NT2/D1 (cell line): Measurements from ENCODE around the gene CTSA.
A peak's percentile ranks its signal among the peaks of the same experiment; 100 is the strongest.
"Not testable (repeated sequence)": the region's sequence is repeated elsewhere in the genome, so short reads cannot be mapped to it uniquely, and the experiment has no call there.

Experiments
- DNase-seq: peaks from one replicate; pipeline ENCODE4 v3.0.0-alpha.2; 2011; ENCODE audit warnings: low read depth, low spot score
- H3K27me3 ChIP-seq: 2 replicates; pipeline ENCODE4 v1.6.0; 2011; ENCODE audit warnings: mild to moderate bottlenecking; ENCODE audit not compliant: insufficient read length, insufficient read depth
- H3K36me3 ChIP-seq: 2 replicates; pipeline ENCODE4 v1.6.1; 2011; ENCODE audit warnings: mild to moderate bottlenecking, low read length, mixed read lengths; ENCODE audit not compliant: insufficient read depth, insufficient read length
- H3K4me1 ChIP-seq: 2 replicates; pipeline ENCODE4 v1.5.1; 2011; ENCODE audit not compliant: insufficient read depth, insufficient read length
- H3K4me3 ChIP-seq: 2 replicates; pipeline ENCODE4 v1.5.1; 2011; ENCODE audit warnings: low read depth; ENCODE audit not compliant: insufficient read length
- H3K9ac ChIP-seq: 2 replicates; pipeline ENCODE4 v1.6.0; 2011; ENCODE audit warnings: low read depth; ENCODE audit not compliant: insufficient read length
- H3K9me3 ChIP-seq: 2 replicates; pipeline ENCODE4 v1.5.1; 2011; ENCODE audit warnings: mild to moderate bottlenecking, low read length; ENCODE audit not compliant: insufficient read depth
- SUZ12 ChIP-seq: IDR thresholded peaks from 2 replicates; pipeline ENCODE4 v1.6.1; 2011; ENCODE audit not compliant: insufficient read length, insufficient read depth; ENCODE audit errors: extremely low read depth
- YY1 ChIP-seq: IDR thresholded peaks from 2 replicates; pipeline ENCODE4 v1.6.1; 2011; ENCODE audit not compliant: insufficient read length, insufficient read depth
- ZNF274 ChIP-seq: IDR thresholded peaks from 2 replicates; pipeline ENCODE4 v1.6.1; 2011; ENCODE audit warnings: mild to moderate bottlenecking, low read depth, low read length

Gene CTSA

GRCh38 chr20:45867819-45868176 lies 23.3 kb upstream of the CTSA start:
- TF ChIP-seq SUZ12 = no peak
- no peak for TF ChIP-seq YY1
- no peak for TF ChIP-seq ZNF274
- H3K27me3 ChIP-seq = no peaks in the 10 kb centered on the region
- H3K36me3 ChIP-seq = no peaks in the 10 kb centered on the region
- H3K9me3 ChIP-seq = no peaks in the 10 kb centered on the region
- no peak overlapping the region for H3K9ac ChIP-seq
- no peak overlapping the region for H3K4me3 ChIP-seq
- no peak for DNase-seq
- no peaks in the 10 kb centered on the region for H3K4me1 ChIP-seq

- Histone ChIP-seq H3K9ac (no peak overlapping the region), H3K4me3 (no peak overlapping the region), H3K36me3 (peaks cover 11% of the 10 kb centered on the region), H3K9me3 (no peaks in the 10 kb centered on the region), H3K4me1 (no peaks in the 10 kb centered on the region), H3K27me3 (no peaks in the 10 kb centered on the region)
- no peak for DNase-seq
- no peak for TF ChIP-seq SUZ12
- no peak for TF ChIP-seq YY1
- TF ChIP-seq ZNF274 = no peak
Measured at GRCh38 chr20:45872626-45873025, 18.5 kb upstream of the CTSA start.

GRCh38 chr20:45873409-45874103 lies 17.6 kb upstream of the CTSA start:
- Histone ChIP-seq H3K36me3 (peaks cover 17% of the 10 kb centered on the region), H3K4me3 (no peak overlapping the region), H3K4me1 (peaks cover 7% of the 10 kb centered on the region), H3K9me3 (no peaks in the 10 kb centered on the region), H3K9ac (no peak overlapping the region), H3K27me3 (no peaks in the 10 kb centered on the region)
- no peak for TF ChIP-seq ZNF274
- TF ChIP-seq YY1 = no peak
- TF ChIP-seq SUZ12 = no peak
- DNase-seq = no peak

- H3K9me3 ChIP-seq, H3K4me3 ChIP-seq, DNase-seq, H3K4me1 ChIP-seq, H3K27me3 ChIP-seq, H3K9ac ChIP-seq: not testable (repeated sequence)
- peaks cover 17% of the 10 kb centered on the region for H3K36me3 ChIP-seq
Measured at GRCh38 chr20:45874104-45874481, 17.0 kb upstream of the CTSA start.

- no peaks in the 10 kb centered on the region for H3K9me3 ChIP-seq
- no peak overlapping the region for H3K9ac ChIP-seq
- TF ChIP-seq ZNF274 = no peak
- TF ChIP-seq SUZ12 = no peak
- no peak for TF ChIP-seq YY1
- H3K4me3 ChIP-seq = no peak overlapping the region
- no peak for DNase-seq
- H3K36me3 ChIP-seq = peaks cover 17% of the 10 kb centered on the region
- peaks cover 7% of the 10 kb centered on the region for H3K4me1 ChIP-seq
- no peaks in the 10 kb centered on the region for H3K27me3 ChIP-seq
Measured at GRCh38 chr20:45874576-45874975, 16.6 kb upstream of the CTSA start.

GRCh38 chr20:45878076-45878761 lies 12.9 kb upstream of the CTSA start:
- Histone ChIP-seq H3K36me3 (peaks cover 26% of the 10 kb centered on the region), H3K4me3 (no peak overlapping the region), H3K9ac (no peak overlapping the region), H3K27me3 (no peaks in the 10 kb centered on the region), H3K4me1 (peaks cover 7% of the 10 kb centered on the region), H3K9me3 (no peaks in the 10 kb centered on the region)
- no peak for DNase-seq
- TF ChIP-seq SUZ12 = no peak

GRCh38 chr20:45880988-45881788 lies 9.9 kb upstream of the CTSA start, which contains the start of gene ZSWIM1:
ZSWIM1 (plus strand) TSS chr20:45881227; CDS start chr20:45882593, 1,366 bp downstream.
- Histone ChIP-seq H3K4me1 (peaks cover 7% of the 10 kb centered on the region), H3K4me3 (peak within 1 kb of the TSS; percentile 94), H3K27me3 (no peaks in the 10 kb centered on the region), H3K9ac (peak within 1 kb of the TSS; percentile 96), H3K36me3 (peaks cover 39% of the 10 kb centered on the region), H3K9me3 (no peaks in the 10 kb centered on the region)
- TF ChIP-seq ZNF274 (no peak), YY1 (peak; percentile 74)
- peak; percentile 99 for DNase-seq
